CD4-positive, alpha-beta T cell treated with Interleukin-1 beta for 1 hour (primary cell): ENCODE data around the gene PKP3.
"Not testable (repeated sequence)": the region's sequence is repeated elsewhere in the genome, so short reads cannot be mapped to it uniquely, and the experiment has no call there.

Source experiments
- DNase-seq, 2 donors: peaks; one replicate each; pipeline ENCODE4 v3.0.0-alpha.2; 2020 to 2022

The PKP3 gene

DNA sequence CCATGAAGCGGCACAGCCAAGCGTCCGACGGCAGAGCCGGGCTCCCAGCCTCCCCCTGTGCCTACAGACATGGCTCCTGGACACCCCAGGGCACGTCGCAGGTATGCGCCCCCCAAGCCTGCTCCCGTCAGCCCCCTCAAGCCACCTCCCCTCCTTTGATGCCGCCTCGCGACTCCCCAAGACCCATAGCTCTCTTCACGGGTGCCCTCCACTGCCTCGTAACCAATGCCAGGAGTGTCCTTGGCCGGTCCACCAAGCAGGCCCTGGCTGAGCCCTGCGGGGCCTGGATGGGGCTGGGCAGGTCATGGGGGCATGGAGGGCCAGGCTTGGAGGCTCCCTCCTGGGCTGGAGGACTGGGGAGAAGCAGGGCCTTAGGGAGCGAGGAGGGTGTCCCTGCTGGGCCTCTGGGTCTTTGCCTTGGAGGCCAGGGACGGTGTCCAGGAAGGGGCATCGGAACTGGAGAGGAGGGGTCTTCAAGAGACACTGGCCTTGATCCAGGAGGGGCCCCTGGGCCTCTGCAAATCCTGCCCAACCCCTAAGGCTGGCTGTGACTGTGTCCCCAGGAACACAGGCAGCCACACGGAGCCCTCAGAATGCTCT, 38.6 kb downstream of the PKP3 start:
- DNase-seq: no peak

DNA sequence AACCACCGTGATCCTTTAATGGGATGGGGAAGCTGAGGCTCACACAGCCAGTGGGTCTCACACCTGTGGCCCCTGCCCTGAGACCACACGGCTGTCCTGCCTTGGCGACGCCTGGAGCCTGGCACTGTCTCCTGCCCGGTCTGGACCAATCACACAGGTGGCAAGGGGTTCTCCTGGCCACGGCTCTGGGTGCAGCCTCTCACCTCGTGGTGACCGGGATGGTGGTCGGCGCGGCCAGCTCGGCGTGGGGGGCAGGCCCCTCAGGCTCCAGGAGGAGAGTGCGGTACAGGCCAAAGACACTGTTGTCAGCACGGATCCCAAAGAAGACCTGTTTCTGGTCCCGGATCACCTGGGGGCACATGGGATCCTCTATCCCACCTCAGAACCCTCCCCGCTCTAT, 39.1 kb downstream of the PKP3 start:
- no peak for DNase-seq

DNA sequence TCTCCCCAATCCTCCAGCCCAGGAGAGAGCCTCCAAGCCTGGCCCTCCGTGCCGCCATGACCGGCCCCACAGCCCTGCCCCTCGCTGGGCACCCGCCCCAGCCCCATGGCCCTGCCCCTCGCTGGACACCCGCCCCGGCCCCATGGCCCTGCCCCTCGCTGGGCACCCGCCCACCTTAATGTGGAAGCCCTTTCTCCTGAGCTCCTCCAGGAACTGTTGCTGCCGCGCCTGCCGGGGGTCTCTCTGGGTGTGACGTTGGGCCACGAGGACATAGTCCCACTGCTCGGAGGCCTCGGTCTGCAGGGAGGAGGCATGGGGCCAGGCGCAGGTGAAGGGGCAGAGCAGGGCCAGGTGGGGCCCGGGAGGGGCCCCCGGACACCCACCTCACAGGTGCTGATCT, 39.6 kb downstream of the PKP3 start:
- DNase-seq: no peak

DNA sequence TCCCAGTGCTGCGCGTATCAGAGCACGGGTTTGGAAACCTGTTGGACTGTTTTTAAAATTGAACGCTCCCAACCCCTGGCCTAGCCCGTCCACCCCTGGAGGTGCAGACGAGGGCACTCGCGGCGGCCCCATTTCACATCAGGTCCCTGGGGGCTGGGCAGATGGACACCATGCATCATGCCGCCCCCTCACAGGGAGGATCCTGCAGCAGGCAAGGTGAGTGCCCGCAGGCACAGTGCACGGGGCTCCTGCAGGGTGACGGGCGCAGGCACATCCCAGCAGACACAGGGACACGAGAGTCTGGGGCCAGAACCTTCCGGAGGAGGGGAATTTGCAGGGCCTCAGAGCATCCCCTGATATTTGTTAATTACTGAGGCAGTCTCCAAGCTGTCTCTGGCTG, 40.5 kb downstream of the PKP3 start:
- DNase-seq: no peak

DNA sequence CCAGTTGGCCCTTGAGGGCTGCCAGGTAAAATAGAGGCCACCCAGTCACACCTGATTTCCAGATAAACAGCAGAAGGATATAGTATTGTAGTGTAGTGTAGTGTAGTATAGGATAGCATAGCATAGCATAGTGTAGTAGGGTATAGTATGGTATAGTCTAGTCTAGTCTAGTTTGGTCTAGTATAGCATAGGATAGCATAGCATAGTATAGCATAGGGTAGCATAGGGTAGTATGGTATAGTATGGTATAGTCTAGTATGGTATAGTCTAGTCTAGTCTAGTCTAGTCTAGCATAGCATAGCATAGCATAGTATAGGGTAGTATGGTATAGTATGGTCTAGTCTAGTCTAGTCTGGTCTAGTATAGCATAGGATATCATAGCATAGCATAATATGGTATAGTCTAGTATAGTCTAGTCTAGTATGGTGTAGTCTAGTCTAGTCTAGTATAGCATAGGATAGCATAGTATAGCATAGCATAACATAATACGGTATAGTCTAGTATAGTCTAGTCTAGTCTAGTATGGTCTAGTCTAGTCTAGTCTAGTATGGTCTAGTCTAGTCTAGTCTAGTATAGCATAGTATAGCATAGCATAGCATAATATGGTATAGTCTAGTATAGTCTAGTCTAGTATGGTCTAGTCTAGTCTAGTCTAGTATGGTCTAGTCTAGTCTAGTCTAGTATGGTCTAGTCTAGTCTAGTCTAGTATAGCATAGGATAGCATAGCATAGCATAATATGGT, 41.2 kb downstream of the PKP3 start:
- not testable (repeated sequence) for DNase-seq

DNA sequence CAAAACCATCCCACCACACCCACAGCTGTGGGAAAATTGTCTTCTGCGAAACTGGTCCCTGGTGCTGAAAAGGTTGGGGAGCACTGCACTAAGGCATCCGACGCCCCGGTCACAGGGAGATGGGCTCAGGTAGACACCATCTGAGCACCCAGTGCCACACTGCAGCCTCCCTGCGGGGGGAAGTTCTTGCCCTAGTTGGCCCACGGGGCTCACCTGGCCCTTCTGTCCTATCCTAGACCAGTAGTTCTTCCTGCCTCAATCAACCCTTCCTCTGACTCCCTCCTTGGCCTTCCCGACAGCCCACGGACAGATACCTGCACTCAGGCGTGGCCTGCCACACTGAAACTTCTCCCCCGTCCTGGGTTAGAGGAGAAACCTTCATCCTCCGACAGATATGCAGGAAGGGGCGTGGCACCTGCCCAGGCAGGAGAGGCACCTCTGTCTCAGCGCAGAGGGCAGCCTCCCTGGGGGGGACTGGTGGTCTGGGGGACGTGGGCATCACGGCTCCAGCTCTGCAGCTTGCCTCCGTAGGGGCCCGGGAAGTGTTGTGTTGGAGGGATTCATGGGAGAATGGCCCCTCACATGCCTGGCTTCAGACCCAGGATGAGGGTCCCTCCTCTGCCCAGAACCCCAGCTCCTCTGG, 43.3 kb downstream of the PKP3 start:
- no peak for DNase-seq

DNA sequence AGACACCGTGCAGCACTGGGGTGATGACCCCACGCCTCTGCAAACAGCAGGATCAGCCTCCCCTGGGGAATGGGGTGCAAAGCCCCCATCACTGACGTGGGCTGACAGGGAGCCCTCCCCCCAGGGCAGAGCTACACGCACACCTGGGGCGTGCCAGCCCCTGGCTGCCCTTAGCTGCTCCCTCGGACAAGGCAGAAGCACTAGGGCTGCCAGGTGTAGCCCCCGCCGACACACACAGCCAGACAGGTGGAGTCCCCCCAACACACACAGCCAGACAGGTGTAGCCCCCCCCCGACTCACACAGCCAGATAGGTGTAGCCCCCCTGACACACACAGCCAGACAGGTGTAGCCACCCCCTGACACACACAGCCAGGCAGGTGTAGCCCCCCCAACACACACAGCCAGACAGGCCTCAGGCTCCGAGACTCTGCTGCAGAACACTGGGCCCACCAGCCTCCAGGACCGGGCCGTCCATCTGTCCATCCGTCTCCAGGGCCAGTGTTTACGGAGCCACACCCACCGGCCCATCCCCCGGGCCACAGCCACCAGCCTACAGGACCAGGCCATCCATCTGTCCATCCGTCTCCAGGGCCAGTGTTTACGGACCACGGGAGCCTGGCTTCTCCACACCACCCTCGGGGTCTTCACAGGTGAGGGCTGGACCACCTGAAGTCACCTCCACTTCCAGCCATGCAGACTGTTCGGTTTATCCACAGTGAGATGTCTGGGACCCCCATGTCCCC, 44.3 kb downstream of the PKP3 start:
- no peak for DNase-seq

DNA sequence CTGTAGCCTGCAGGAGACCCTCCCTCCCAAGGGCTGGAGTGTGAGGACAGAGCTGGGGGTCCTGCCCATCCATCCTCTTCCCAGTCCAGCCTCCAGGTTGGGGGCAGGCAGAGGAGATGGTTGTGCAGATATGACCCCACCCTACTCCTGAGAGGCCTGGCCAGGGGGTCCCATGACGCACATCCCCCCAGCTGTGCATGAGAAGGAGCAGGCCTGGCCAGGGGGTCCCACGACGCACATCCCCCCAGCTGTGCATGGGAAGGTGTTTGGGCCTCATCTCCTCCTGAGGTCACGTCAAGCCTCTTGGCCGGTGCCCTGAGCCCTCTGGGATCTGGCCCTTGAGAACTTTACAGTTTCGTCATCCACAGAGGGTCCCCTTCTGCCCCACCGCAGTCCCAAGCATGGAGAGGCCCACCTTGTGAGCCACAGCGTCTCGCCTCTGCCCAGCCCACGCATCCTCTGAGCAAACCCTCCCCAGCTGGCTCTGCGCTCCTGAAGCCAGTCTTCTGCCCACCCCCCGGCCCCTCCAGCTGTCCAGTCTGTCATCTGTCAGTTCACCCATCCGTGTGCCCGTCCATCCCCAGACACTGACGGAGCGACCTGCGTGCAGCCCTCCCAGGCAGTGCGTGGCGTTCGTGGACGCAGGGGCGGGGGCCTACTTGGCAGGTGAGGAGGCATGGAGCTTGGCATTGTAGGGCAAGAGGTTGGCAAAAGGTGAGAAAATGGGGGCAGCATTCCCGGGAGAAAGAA, 45.5 kb downstream of the PKP3 start:
- DNase-seq: no peak

DNA sequence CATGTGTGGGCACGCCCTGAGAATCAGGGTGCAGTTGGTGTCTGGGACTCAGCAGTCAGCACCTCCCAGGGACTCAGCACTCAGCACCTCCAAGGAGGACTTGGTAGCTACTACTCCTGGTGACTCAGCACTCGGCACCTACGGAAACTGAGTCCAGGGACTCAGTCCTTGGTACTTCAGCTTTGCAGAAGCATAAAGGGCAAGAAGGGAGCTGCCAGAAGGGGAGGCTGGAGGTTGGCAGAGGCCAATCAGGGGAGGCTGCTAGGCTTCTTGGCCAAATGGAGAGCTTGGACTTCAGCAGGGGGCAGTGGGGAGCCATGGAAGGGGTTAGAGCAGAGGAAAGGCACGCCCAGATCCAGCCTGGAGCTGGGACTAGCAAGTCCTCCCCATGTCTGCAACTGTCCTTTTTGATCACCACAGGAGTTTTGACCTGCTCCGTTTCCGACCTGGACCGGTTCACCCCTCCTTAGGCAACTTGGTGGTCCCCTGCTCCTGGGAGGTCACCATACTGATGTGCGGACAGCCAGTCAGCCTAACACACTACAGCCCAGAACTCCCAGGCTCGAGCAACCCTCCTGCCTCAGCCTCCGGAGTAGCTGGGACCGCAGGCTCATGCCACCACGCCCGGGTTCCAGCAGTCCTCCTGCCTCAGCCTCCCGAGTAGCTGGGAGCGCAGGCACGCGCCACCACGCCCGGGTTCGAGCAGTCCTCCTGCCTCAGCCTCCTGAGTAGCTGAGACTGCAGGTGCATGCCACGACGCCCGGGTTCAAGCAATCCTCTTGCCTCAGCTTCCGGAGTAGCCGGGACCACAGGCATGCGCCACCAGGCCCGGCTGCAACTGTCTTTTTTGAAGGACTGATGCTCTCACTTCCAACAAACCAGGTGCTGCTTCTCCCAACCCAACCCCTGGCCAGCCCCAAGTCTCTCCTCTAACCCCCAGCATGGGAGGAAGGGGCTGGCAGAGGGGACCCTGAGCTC, 46.3 kb downstream of the PKP3 start:
- no peak for DNase-seq

DNA sequence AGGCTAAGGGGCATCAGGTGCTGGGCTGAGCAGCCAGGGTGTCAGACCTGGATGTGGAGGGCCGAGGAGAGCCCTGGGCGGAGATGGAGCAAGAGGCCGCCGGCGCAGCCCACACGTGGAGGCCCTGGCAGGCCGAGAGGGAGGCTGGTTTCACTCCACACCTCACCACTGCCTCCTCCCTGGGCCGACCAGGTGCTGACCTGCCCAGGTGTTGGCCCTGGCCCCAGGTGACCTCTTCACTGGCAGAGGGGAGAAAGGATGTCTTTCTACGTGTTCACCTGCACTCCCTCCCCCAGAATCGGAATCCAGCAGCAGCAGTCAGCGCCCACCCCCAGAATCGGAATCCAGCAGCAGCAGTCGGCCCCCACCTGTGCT, 47.0 kb downstream of the PKP3 start:
- DNase-seq: no peak

DNA sequence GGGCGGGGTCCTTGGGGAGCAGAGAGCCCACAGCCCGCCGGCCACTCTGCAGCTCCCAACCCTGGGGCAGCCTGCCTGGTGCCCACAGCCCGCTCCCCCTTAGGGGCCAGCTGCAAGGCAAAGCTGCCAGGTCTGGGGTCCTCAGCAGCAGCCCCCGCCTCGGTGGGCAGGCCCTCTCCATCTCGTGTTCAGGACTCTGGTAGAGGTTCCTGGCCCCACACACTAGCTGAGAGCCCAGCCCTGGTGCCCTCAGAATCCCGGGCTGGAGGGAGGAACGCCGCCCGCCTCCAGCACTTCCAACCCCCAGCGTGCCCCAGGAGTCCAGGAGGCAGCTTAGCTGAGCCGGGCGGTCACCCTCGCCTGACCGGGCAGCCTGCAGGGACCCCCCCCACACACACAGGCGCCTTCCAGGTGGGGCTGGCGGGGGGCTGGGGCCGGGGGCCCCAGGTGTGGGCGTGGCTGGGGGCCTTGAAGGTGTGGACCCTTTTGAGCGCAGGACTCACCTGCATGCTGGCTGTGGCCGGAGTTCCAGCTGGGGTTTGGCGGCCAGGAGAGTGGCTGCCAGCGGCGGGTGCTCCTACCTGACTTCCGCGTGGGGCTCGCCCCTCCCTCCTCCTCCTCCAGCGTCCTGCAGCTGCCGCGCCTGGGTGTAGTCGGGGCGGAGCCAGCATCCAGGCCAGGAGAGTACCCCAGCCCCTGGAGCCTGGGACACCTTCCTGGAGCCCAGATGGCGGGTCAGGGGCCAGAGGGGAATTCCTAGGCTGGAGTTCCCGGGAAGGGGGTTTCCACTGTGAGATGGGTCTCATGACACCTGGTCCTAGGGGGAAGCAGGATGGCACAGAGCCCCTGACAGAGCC, 47.6 kb downstream of the PKP3 start, which contains the start of gene ANO9:
Gene ANO9, minus strand, starts transcription at position 594 of the 857 bp plus-strand sequence. Its CDS starts 85 bp downstream, at position 509.
- peak; percentile 59 to 70 for DNase-seq

DNA sequence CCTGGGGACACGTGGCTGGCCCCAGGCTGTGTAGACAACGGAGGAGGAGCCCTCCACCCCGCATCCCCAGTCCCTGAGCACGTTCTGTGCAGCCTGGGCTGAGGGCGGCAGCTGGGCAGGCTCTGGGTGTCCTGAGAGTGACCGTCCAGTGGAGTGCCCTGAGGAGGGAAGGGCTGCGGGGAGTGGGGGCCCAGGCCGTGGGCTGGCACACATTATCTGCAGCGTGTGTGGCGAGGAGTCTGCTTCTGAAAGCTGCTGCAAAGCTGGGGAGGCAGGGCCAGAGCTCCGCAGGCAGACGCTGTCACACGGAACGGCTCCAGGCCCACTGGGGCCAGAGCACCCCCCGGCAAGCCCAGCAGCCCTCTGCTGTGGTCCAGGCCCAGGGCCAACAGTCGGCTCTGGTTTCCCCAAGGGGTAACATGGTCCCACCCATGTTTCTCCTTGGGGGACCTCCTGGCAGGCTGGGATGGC, 48.6 kb downstream of the PKP3 start:
- DNase-seq: no peak

DNA sequence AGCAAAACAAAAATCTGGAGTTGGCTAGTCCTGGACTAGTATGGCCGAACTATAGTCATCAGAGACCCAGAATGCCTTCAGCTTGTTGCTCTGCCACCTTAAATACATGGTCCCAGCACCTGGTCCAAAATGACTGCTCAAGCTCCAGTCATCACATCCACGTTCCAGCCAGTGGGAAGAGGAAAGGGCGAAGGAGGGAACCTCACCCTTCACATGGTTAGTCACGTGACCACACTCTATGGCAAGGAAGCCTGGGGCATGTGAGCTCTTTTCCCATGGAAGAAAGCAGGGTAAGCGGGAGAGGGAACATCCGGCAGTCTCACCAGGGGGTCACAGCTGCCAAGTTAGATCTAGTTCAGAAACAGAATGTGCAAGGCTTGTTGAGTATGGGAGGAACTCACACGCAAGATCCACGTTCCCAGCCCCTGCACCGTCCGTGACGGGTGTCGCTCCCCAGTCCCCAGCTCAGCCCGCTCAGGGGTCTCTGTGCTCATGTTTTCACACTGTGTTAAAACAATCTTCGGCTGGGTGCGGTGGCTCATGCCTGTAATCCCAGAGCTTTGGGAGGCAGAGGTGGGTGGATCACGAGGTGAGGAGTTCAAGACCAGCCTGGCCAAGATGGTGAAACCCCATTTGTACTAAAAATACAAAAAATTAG, 49.7 kb downstream of the PKP3 start:
- no peak for DNase-seq

DNA sequence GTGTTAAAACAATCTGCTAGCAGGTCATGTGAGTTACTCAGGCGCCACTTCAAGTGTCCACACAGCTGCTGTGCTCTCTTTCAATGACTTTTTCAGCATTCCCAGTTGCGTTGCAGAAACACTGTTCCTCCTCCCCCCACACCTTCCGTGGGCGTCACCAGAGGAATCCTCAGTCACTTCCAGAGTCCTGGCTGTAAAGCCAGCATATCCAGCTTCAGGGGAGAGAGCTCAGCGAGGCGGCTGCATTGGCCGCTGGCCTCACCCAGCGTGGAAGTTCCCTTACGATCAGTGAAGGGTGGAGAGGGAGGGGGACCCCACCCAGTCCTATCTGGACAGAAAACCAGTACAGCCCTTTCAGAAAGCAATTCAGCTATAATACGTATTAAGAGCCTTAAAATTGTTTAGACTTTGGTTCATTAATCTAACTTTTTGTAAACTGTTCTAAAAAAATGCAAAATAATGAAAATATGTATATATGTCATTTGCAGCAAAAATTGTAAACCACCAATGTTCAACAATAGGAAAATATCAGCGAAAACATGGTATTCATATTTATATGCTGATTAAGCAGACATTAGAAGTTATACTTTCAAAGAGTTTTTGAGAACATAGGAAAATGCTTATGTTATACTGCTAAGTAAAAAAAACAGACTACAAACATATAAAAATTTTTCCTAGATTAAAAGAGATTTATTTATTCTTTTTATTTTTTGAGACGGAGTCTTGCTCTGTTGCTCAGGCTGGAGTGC, 50.6 kb downstream of the PKP3 start:
- DNase-seq: no peak

DNA sequence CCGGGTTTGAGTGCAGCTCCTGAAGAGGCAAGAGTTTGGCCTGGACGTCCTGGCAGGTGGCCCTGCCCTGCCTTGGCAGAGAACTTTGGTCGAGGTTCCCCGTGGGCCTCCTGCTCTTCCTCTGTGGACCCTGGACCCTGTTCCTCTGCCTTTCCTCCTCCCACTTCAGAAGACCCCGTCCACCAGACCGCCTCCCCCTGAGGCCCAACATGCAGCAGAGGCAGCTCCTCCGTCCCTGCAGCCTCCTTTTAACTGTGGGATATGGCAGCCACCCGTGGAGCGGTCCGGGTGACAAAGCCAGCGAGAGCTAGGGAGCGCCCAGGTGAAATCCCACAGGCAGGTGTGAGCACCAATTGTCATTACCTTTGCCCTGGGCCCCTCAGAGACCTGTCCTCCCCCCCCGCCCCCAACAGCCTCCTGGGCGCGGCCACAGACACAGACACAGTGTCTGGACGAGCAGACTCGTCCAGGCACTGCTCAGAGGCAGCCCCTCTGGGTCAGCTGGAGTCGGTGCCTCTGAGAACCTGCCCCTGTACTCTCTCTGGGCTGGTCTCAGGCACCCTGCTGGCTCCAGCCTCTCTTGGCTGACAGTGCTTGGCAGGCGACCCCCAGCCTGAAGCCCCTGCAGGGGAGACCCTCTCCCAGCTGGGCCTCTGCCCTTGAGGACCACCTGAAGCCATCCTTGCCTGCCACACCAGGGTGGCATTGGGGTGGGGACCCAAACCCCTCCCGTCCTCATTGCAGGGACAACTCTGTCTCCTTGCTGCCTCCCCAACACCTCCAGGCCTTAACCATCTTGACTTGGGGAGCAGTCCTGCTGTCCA, 52.0 kb downstream of the PKP3 start:
- no peak for DNase-seq

DNA sequence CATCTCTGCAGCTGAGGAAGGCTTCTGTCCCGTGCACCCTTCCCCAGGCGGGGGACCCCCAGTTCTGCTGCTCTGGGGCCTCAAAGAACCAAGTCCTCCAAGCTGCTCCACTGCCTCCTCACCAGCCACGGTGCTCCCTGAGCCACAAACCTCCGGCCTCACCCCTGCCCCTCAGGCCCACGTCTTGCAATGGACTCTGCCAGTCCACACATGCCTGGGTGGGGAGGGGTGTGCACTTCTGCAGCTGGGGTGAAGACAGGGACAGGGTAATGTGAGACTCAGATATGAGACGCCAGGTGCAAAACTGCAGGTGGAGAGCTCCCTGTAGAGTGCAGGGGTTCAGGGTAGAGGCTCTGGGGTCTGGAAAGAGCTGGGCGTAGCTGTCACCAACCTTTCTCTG, 52.9 kb downstream of the PKP3 start:
- DNase-seq: no peak

DNA sequence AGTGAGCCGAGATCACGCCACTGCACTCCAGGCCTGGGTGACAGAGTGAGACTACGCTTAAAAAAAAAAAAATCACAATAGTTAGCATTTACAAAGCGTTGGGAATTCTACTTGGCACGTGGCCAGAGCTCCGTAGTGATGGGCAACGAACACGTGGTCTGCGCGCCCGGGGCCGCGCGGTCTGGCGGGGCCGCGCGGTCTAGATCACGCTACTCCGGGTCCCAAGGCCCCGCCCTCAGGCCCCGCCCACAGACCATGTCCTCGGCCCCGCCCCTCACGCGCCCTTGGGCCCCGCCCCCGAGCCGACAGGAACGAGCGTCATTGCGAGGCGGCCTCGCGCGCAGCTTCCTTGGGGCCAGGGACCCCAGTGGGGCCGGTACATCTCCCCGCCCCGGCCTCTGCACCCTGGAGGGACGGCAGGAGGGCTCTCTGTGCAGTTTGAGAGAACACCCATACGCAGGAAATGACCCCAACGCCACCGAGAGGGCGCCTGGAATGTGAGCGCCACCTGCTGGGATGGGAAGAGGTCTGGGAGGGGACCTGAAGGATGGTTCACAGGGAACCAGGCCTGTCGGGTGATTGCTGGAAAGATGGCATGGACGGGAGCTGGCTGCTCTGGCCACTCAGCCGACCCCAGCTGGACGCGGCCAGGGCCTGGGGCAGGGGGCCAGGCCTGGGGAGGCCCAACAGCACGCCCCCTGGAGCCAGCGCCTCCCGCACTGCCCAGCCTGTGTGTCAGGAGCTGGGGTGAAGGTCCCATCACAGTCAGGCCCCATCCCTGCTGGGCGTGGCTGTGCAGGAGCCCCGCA, 54.1 kb downstream of the PKP3 start:
- peak; percentile 93 to 95 for DNase-seq
